PC-9 (cell line): ENCODE results near the gene FHAD1. TPM values are rescaled to one million over a fixed set of nuclear protein-coding genes. Genes with fewer than 3 reads are reported as not detected.

Experiments
- BruUV-seq: library from RNA; stranded (reverse); fragments of 400-500 nt; replicated peaks from 2 replicates; lab custom pipeline; 2021; lab: Mats Ljungman, UMichigan
- CTCF ChIA-PET: fragments of 300-600 bp; sonication (Branson Sonifier 250); formaldehyde crosslinking; loops from one replicate; lab custom pipeline; 2022; ENCODE audit warnings: antibody characterized with exemption; lab: Charles Lee
- POLR2A ChIA-PET: fragments of 300-600 bp; sonication (Branson Sonifier 250); formaldehyde crosslinking; loops from one replicate; lab custom pipeline; 2022; ENCODE audit warnings: antibody characterized with exemption; ENCODE audit not compliant: unreplicated experiment; lab: Charles Lee
- DNase-seq, 2 experiments: peaks; one replicate each; pipeline versions ENCODE4 v3.0.0 to v3.0.0-alpha.2; 2015 to 2022; ENCODE audit warnings: mixed read lengths in 1 of 2
- H2AFZ ChIP-seq: fragments of 200-600 bp; sonication (generic); 2 replicates; pipeline ENCODE4 v1.8.1; 2017; ENCODE audit warnings: antibody characterized with exemption
- H3F3A ChIP-seq: fragments of 200-600 bp; sonication (generic); 2 replicates; pipeline ENCODE4 v1.8.1; 2017; ENCODE audit warnings: antibody characterized with exemption, mild to moderate bottlenecking, low read depth; ENCODE audit not compliant: insufficient read depth
- H3K27ac ChIP-seq: fragments of 200-600 bp; sonication (generic); 2 replicates; pipeline ENCODE4 v1.6.1; 2016; ENCODE audit warnings: mixed run types
- H3K27me3 ChIP-seq: fragments of 200-600 bp; sonication (generic); 2 replicates; pipeline ENCODE4 v1.6.1; 2016; ENCODE audit warnings: low read depth, mixed run types; ENCODE audit not compliant: insufficient read depth
- H3K36me3 ChIP-seq: fragments of 200-600 bp; sonication (generic); 2 replicates; pipeline ENCODE4 v1.6.1; 2016; ENCODE audit warnings: low read depth, mixed run types
- H3K4me1 ChIP-seq: fragments of 200-600 bp; sonication (generic); replicated peaks from 2 replicates; pipeline ENCODE4 v1.6.1; 2016; ENCODE audit warnings: mixed run types; ENCODE audit not compliant: insufficient read depth
- H3K4me2 ChIP-seq: fragments of 200-600 bp; sonication (generic); 2 replicates; pipeline ENCODE4 v1.6.1; 2017; ENCODE audit warnings: mixed run types
- H3K4me3 ChIP-seq: fragments of 200-600 bp; sonication (generic); 2 replicates; pipeline ENCODE4 v1.6.1; 2016; ENCODE audit warnings: mixed run types
- H3K79me2 ChIP-seq: fragments of 200-600 bp; sonication (generic); 2 replicates; pipeline ENCODE4 v1.6.1; 2017; ENCODE audit warnings: low read depth, mixed run types
- H3K9me2 ChIP-seq: fragments of 200-600 bp; sonication (generic); 2 replicates; pipeline ENCODE4 v1.8.1; 2017; ENCODE audit warnings: mild to moderate bottlenecking; ENCODE audit not compliant: insufficient read depth
- H3K9me3 ChIP-seq: fragments of 200-600 bp; sonication (generic); 2 replicates; pipeline ENCODE4 v1.8.1; 2016; ENCODE audit warnings: low read depth; ENCODE audit not compliant: insufficient read depth
- H4K20me1 ChIP-seq: fragments of 200-600 bp; sonication (generic); 2 replicates; pipeline ENCODE4 v1.8.1; 2017; ENCODE audit not compliant: insufficient read depth
- EZH2 ChIP-seq: fragments of 200-600 bp; sonication (generic); IDR thresholded peaks from 2 replicates; pipeline ENCODE4 v1.8.0; 2017; ENCODE audit warnings: antibody characterized with exemption, low read depth
- intact Hi-C: fragments of 100-400 bp; cut with micrococcal nuclease; formaldehyde crosslinking; loops from one replicate; pipeline ENCODE4 v1.10.0; 2022; ENCODE audit not compliant: unreplicated experiment
- total RNA-seq: library from RNA; stranded (reverse); gene quantifications from 2 replicates; pipeline ENCODE4 v1.2.3, GENCODE V29; 2021
- TF ChIP-seq, protein P1 (sequence below): fragments of 200-600 bp; sonication (generic); conservative IDR thresholded peaks from 2 replicates; pipeline ENCODE4 v1.6.1; 2017; ENCODE audit warnings: mixed run types, antibody characterized with exemption, mild to moderate bottlenecking, moderate library complexity

The FHAD1 gene
- total RNA-seq, 1 experiment from 2014 or later: 6.9 TPM

DNA sequence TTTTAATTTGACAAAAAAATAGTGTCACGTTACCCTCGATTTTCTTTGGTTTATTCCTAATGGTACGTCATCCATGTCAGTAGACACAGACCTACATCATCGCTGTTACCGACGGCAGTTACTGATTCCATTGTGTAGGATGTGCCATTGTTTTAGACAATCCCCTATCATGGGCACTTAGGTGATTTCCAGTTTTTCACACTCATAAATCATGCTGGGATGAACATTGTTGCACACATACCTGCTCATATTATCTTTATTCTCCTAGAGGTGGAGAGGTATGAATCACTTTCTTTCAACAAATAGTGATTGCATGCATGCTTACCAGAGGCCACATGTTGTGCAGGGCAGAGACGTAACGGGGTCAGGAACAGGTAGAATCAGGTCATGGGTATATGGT lies 83.0 kb downstream of the FHAD1 start:
- CTCF ChIA-PET: no interaction called here
- no peak for TF ChIP-seq EZH2
- TF ChIP-seq, protein P1, sequence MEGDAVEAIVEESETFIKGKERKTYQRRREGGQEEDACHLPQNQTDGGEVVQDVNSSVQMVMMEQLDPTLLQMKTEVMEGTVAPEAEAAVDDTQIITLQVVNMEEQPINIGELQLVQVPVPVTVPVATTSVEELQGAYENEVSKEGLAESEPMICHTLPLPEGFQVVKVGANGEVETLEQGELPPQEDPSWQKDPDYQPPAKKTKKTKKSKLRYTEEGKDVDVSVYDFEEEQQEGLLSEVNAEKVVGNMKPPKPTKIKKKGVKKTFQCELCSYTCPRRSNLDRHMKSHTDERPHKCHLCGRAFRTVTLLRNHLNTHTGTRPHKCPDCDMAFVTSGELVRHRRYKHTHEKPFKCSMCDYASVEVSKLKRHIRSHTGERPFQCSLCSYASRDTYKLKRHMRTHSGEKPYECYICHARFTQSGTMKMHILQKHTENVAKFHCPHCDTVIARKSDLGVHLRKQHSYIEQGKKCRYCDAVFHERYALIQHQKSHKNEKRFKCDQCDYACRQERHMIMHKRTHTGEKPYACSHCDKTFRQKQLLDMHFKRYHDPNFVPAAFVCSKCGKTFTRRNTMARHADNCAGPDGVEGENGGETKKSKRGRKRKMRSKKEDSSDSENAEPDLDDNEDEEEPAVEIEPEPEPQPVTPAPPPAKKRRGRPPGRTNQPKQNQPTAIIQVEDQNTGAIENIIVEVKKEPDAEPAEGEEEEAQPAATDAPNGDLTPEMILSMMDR: no peak

DNA sequence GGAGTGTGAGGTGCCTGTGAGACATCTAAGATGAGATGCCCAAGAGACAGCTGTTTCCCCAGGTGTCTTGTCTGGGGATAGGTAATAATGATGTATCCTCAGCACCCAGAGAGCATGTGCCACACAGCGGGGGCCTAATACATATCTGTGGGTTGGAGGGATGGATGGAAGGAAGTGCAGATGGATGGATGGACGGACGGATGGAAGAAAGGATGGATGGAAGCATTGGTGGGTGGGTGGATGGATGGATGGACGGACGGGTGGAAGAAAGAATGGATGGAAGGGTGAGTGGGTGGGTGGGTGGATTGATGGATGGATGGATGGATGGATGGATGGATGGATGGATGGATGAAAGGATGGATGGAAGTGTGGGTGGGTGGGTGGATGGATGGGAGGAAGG lies 84.2 kb downstream of the FHAD1 start:
- no peaks in the 10 kb centered on the region for H3K9me2 ChIP-seq
- no peaks in the 10 kb centered on the region for H3K79me2 ChIP-seq
- H3K4me2 ChIP-seq: no peak overlapping the region
- DNase-seq: no peak
- H3K27ac ChIP-seq: no peak overlapping the region
- H3F3A ChIP-seq: no peaks in the 10 kb centered on the region
- no peaks in the 10 kb centered on the region for H3K27me3 ChIP-seq
- BruUV-seq: no TSS peak
- CTCF ChIA-PET: no interaction called here
- no peaks in the 10 kb centered on the region for H3K4me1 ChIP-seq
- no peaks in the 10 kb centered on the region for H3K36me3 ChIP-seq
- no peak for TF ChIP-seq EZH2
- TF ChIP-seq, protein P1: no peak
- H4K20me1 ChIP-seq: no peaks in the 10 kb centered on the region
- H3K9me3 ChIP-seq: no peaks in the 10 kb centered on the region
- no peak overlapping the region for H3K4me3 ChIP-seq
- H2AFZ ChIP-seq: no peak overlapping the region
- POLR2A ChIA-PET: no interaction called here
- intact Hi-C loops: no loop called here

More for the DNA sequence above, 83.0 kb downstream of the FHAD1 start:
- no peak overlapping the region for H2AFZ ChIP-seq
- DNase-seq: no peak
- H3K4me1 ChIP-seq: no peaks in the 10 kb centered on the region
- H3K27ac ChIP-seq: no peak overlapping the region
- H3K27me3 ChIP-seq: no peaks in the 10 kb centered on the region
- H3K4me3 ChIP-seq: no peak overlapping the region
- H3K9me3 ChIP-seq: no peaks in the 10 kb centered on the region
- POLR2A ChIA-PET: no interaction called here
- no peak overlapping the region for H3K4me2 ChIP-seq
- BruUV-seq: no TSS peak
- H3K79me2 ChIP-seq: no peaks in the 10 kb centered on the region
- intact Hi-C loops: no loop called here
- H4K20me1 ChIP-seq: no peaks in the 10 kb centered on the region
- H3K36me3 ChIP-seq: no peaks in the 10 kb centered on the region
- no peaks in the 10 kb centered on the region for H3K9me2 ChIP-seq
- H3F3A ChIP-seq: no peaks in the 10 kb centered on the region

DNA sequence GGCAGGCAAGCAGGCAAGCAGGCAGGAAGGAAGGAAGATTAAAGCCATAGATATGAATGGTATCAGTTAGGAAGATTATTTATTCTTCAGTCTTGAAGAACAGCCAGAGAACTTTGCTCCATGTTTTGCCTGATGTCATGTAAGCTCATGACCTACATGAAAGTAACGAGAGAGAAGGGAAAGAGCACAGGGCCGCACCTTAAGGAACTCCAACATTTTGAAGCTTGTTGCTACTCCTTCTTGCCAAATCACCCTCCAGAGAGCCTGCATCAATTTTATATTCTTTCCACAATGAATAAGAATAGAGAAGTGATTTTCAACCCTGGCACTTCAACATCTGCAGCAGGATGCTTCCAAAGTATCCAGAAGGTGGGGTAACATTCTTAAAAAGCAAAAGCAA lies 84.7 kb downstream of the FHAD1 start:
- Histone ChIP-seq H3K4me3 (no peak overlapping the region), H3K36me3 (no peaks in the 10 kb centered on the region), H3K4me2 (no peak overlapping the region), H2AFZ (no peak overlapping the region), H4K20me1 (no peaks in the 10 kb centered on the region), H3F3A (no peaks in the 10 kb centered on the region), H3K27me3 (no peaks in the 10 kb centered on the region), H3K27ac (no peak overlapping the region), H3K9me2 (no peaks in the 10 kb centered on the region), H3K79me2 (no peaks in the 10 kb centered on the region), H3K4me1 (no peaks in the 10 kb centered on the region), H3K9me3 (no peaks in the 10 kb centered on the region)
- POLR2A ChIA-PET: no interaction called here
- no TSS peak for BruUV-seq
- CTCF ChIA-PET: no interaction called here
- no peak for DNase-seq
- TF ChIP-seq, protein P1: no peak
- no peak for TF ChIP-seq EZH2
- intact Hi-C loops: no loop called here
